ENCODE results near the gene TPM4.
"Not testable (repeated sequence)": the region's sequence is repeated elsewhere in the genome, so short reads cannot be mapped to it uniquely, and the experiment has no call there.

The TPM4 gene

DNA sequence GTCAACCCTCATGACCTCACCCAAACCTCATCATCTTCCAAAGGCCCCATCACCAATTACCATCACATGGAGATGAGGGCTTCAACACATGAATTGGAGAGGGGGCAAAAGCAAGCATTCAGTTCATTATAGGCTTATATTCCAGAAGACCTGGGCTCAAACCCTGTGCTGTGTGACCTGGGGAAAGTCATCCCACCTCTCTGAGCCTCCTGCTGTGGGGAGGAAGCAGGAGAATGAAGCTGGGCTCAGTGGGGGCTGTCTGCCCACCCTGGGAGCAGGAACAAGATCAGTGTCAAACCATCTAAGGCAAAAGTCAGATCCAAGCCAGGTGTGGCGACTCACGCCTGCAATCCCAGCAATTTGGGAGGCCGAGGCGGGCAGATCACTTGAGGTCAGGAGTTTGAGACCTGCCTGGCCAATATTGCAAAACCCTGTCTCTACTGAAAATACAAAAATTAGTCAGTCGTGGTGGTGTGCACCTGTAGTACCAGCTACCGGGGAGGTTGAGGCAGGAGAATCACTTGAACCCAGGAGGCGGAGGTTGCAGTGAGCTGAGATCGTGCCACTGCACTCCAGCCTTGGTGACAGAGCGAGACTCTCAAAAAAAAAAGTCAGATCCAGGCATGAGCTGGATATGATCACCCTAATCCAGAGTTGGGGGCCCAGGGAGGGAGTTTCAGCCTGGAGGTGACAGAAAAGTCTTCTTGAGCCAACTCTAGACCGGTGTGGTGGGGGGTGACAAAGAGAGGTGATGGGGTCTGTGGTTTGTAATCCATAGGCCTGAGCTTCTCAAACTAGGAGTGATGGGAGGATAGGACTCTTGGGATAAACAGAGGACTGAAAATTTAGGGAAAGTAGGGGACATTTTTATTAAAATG lies 1.6 kb upstream of the TPM4 start:
- no peak for DNase-seq

GRCh38 chr19:16075430-16076153 lies 703 bp upstream of the TPM4 start:
- no peak for DNase-seq

- no peak for DNase-seq
Measured at GRCh38 chr19:16076958-16077611, 790 bp downstream of the TPM4 start.

DNA sequence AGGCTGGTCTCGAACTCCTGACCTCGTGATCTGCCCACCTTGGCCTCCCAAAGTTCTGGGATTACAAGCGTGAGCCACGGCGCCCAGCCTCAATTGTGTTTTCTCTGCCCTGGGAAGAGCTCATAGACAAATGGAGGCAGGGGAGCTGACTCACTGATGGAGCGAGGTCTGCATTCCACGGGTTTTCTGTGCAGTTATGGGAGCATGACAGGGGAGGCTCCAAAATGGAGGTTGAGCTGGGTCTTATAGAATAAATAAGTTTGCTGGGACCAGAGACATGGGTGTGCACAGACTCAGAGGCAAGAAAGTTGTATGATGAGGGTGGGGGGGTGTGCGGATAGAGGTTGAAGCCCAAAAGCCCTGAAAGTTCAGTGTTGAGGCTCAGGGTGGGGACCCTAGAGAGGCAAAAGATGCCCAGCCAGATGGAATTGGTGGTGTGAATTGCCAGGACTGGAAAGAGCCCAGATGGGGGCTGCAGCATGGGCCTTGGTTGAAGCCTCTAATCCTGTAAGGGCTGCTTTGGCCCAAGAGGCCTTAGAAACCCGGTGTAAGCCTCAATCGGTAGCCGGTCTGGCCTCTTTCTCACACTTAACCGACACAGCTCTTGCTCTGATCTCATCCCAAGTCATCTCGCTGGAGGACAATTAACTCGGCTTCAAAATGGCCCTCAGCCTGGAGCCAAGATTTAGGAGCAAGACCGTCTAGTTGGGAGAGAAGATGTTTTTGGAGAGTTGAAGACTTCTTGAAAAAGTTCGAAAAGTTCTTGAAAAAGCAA lies 1.9 kb downstream of the TPM4 start:
- DNase-seq = no peak

- DNase-seq = peak; percentile 92
Measured at GRCh38 chr19:16078759-16079707, 2.7 kb downstream of the TPM4 start.

- no peak for DNase-seq
Measured at GRCh38 chr19:16084067-16084685, 7.9 kb downstream of the TPM4 start.

GRCh38 chr19:16085115-16085514 lies 8.8 kb downstream of the TPM4 start:
- no peak for DNase-seq

GRCh38 chr19:16087404-16087803 lies 11.1 kb downstream of the TPM4 start:
- not testable (repeated sequence) for DNase-seq

- DNase-seq = no peak
Measured at GRCh38 chr19:16087940-16088339, 11.6 kb downstream of the TPM4 start.

- DNase-seq = no peak
Measured at GRCh38 chr19:16088351-16089009, 12.2 kb downstream of the TPM4 start.

- no peak for DNase-seq
Measured at GRCh38 chr19:16089010-16089846, 12.9 kb downstream of the TPM4 start.

DNA sequence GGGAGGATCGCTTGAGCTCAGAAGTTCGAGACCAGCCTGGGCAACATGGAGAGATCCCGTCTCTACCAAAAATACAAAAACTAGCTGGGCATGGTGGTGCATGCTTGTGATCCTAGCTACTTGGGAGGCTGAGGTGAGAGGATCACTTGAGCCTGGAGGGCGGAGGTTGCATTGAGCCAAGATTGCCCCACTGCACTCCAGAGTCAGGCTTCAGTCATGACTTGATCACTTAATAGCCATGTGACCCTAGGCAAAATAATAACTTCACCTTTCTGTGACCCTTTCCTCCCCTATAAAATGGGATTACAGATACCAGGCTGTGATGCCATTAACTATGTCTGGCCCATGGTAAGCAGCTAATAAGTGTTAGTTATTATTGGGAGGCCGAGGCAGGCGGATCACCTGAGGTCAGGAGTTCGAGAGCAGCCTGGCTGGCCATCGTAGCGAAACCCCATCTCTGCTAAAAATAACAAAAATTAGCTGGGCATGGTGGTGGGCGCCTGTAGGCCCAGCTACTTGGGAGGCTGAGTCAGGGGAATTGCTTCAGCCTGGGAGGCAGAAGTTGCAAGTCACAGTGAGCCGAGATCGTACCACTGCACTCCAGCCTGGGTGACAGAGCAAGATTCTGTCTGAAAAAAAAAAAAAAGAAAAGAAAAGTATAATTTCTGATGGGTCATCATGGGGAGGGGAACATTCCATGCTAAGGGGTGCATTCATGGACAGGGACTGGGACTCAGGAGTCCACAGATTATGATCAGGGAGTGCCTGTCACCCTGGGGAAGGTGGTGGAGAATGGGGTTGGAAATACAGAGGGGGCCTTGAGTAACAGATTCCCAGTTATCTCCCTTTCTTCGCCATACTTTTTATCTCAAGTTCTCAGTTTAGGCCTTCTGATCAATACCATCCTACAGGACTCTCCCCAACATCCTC lies 15.5 kb downstream of the TPM4 start:
- no peak for DNase-seq

DNA sequence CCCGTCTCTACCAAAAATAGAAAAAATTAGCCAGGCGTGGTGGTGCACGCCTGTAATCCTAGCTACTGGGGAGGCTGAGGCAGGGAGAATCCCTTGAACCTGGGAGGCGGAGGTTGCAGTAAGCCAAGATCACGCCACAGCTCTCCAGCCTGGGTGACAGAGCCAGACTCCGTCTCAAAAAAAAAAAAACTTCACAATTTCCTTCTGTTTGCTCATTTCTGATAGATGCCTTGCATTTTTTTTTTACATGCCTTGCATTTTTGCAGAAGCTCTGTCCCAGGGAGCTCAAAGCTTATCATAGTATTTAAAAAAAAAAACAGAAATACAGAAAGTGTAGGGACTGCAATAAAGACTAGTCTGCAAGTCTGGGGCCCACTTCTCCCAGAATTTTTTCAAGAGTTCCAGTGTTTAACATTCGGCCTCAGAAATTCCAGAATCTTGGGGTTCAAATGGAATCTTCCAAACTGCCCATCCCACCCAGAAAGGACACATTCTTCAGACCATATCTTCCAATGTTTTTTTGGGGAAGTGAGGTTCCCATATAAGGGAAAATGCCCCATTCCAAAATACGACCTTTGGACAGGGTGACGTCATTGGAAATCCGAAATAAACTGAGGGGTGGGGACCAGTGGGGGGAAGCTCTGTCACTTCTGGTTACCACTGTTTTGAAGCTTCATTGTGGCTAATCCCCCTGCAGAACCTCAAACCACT lies 18.2 kb downstream of the TPM4 start:
- DNase-seq = no peak

GRCh38 chr19:16095071-16095571 lies 18.8 kb downstream of the TPM4 start:
- DNase-seq = no peak

GRCh38 chr19:16096280-16096855 lies 20.1 kb downstream of the TPM4 start:
- DNase-seq = no peak

GRCh38 chr19:16098416-16098768 lies 22.1 kb downstream of the TPM4 start:
- DNase-seq = no peak

DNA sequence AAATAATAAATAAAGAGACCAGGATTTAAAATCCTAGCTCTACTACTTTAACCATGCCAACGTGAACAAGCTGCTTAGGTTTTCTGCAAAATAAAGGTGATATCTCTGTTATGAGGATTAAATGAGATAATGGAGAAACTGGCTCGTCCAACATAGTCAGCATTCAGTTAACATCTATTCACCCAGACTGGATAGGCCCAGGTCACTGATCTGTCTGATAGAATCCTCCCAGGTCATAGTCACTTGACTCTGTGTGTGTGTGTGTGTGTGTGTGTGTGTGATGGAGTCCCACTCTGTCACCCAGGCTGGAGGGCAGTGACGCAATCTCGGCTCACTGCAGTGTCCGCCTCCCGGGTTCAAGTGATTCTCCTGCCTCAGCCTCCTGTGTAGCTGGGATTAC lies 22.5 kb downstream of the TPM4 start:
- DNase-seq = no peak
